Left lung (tissue), 10 donors: Measurements from ENCODE around the gene DLG2. TPM values are rescaled to one million over a fixed set of nuclear protein-coding genes. Genes with fewer than 3 reads are reported as not detected.

ENCODE experiments used
- ATAC-seq: fragments of 200-7000 bp; cut with Tn5 transposase; one replicate; pipeline ENCODE4 v1.9.1; 2020; ENCODE audit warnings: moderate library complexity
- DNase-seq, 4 donors: peaks; one replicate each; pipeline ENCODE4 v3.0.0-alpha.2; 2013 to 2020
- H3K27ac ChIP-seq, 2 donors: fragments of 200-600 bp; sonication (generic) in 1 of 2; one replicate each; pipeline versions ENCODE4 v1.5.0 to v1.8.0; 2020 to 2021
- H3K27me3 ChIP-seq, 2 donors: fragments of 200-600 bp; sonication (generic) in 1 of 2; one replicate each; pipeline versions ENCODE4 v1.5.0 to v1.8.0; 2020 to 2021
- H3K36me3 ChIP-seq, 2 donors: fragments of 200-600 bp; sonication (generic) in 1 of 2; one replicate each; pipeline versions ENCODE4 v1.5.0 to v1.8.0; 2020 to 2021
- H3K4me1 ChIP-seq, 2 donors: fragments of 200-600 bp; one replicate each; pipeline ENCODE4 v1.8.0; 2021
- H3K4me3 ChIP-seq, 2 donors: fragments of 200-600 bp; sonication (generic) in 1 of 2; one replicate each; pipeline versions ENCODE4 v1.5.0 to v1.8.0; 2020 to 2021; ENCODE audit warnings: mild to moderate bottlenecking in 1 of 2
- H3K9me3 ChIP-seq, 2 donors: fragments of 200-600 bp; sonication (generic) in 1 of 2; one replicate each; pipeline versions ENCODE4 v1.5.0 to v1.8.0; 2020 to 2021
- CTCF ChIP-seq, 2 donors: fragments of 200-600 bp; sonication (generic) in 1 of 2; IDR thresholded peaks; one replicate each; pipeline versions ENCODE4 v1.5.0 to v1.8.0; 2021; ENCODE audit warnings: antibody characterized with exemption in 2 of 2
- intact Hi-C, 2 donors: fragments of 100-400 bp; cut with DNase I; formaldehyde crosslinking; loops; one replicate each; pipeline versions ENCODE4 v1.11.2 to v1.14.2; 2022
- polyA plus RNA-seq, 6 donors: library from polyadenylated mRNA; unstranded; fragments of 120-200 nt; gene quantifications; one replicate each; pipeline ENCODE4 v1.2.1, GENCODE V29; 2013; ENCODE audit not compliant: insufficient read length in 6 of 6
- total RNA-seq, 2 donors: library from RNA; stranded (reverse); fragmentation: NEBNext Ultra II Directional; extraction: Animal tissue kit (Norgen Biotek cat#: 25700); gene quantifications; one replicate each; pipeline ENCODE4 v1.2.1, GENCODE V29; 2021
- donor health status: DM: no; HTN: yes; CAD: no.
- donor health status: DM: no; HTN: no; CAD: no.

The DLG2 gene
- total and polyA plus RNA-seq, 8 donors = 4.5 to 15.0 (median 8.6) TPM

GRCh38 chr11:84544566-84544965 is 1082.6 kb downstream of the DLG2 start:
- Histone ChIP-seq H3K36me3 (no peaks in the 10 kb centered on the region), H3K27me3 (no peaks in the 10 kb centered on the region), H3K4me3 (no peak overlapping the region), H3K4me1 (no peaks in the 10 kb centered on the region), H3K27ac (no peak overlapping the region), H3K9me3 (no peaks in the 10 kb centered on the region)
- intact Hi-C loops = no loop called here
- no peak for DNase-seq
- ATAC-seq = no peak
- TF ChIP-seq CTCF (IDR thresholded peaks at IDR 0.05) = no peak

- H3K27me3 ChIP-seq = no peaks in the 10 kb centered on the region
- TF ChIP-seq CTCF (IDR thresholded peaks at IDR 0.05) = no peak
- no peak overlapping the region for H3K27ac ChIP-seq
- DNase-seq (peak in 1 of 4 donors; percentile 33), ATAC-seq (no peak)
- no peaks in the 10 kb centered on the region for H3K36me3 ChIP-seq
- no peaks in the 10 kb centered on the region for H3K9me3 ChIP-seq
- H3K4me3 ChIP-seq = no peak overlapping the region
- H3K4me1 ChIP-seq = no peaks in the 10 kb centered on the region
- intact Hi-C loops = no loop called here
These were observed 1083.6 kb downstream of the DLG2 start for GRCh38 chr11:84543367-84544159.

GRCh38 chr11:84541731-84542340 is 1085.3 kb downstream of the DLG2 start:
- Histone ChIP-seq H3K4me1 (no peaks in the 10 kb centered on the region), H3K27ac (no peak overlapping the region), H3K36me3 (no peaks in the 10 kb centered on the region), H3K4me3 (no peak overlapping the region), H3K9me3 (no peaks in the 10 kb centered on the region), H3K27me3 (no peaks in the 10 kb centered on the region)
- ATAC-seq (peak; percentile 64), DNase-seq (no peak)
- TF ChIP-seq CTCF (IDR thresholded peaks at IDR 0.05) = no peak
- intact Hi-C loops = no loop called here

- TF ChIP-seq CTCF (IDR thresholded peaks at IDR 0.05) = no peak
- H3K27ac ChIP-seq = no peak overlapping the region
- intact Hi-C loops = no loop called here
These were observed 1090.7 kb downstream of the DLG2 start for GRCh38 chr11:84536456-84536855.

GRCh38 chr11:84532364-84532763 is 1094.8 kb downstream of the DLG2 start:
- no peak overlapping the region for H3K4me3 ChIP-seq
- no peak for ATAC-seq
- TF ChIP-seq CTCF (IDR thresholded peaks at IDR 0.05) = no peak

More at GRCh38 chr11:84536456-84536855, 1090.7 kb downstream of the DLG2 start:
- no peaks in the 10 kb centered on the region for H3K36me3 ChIP-seq
- no peaks in the 10 kb centered on the region for H3K4me1 ChIP-seq
- no peaks in the 10 kb centered on the region for H3K27me3 ChIP-seq
- ATAC-seq (no peak), DNase-seq (no peak)
- H3K4me3 ChIP-seq = no peak overlapping the region
- no peaks in the 10 kb centered on the region for H3K9me3 ChIP-seq

More at GRCh38 chr11:84532364-84532763, 1094.8 kb downstream of the DLG2 start:
- intact Hi-C loops = no loop called here
- no peak for DNase-seq
- Histone ChIP-seq H3K27me3 (no peaks in the 10 kb centered on the region), H3K36me3 (no peaks in the 10 kb centered on the region), H3K9me3 (no peaks in the 10 kb centered on the region), H3K4me1 (no peaks in the 10 kb centered on the region), H3K27ac (no peak overlapping the region)
